Testis (tissue), 2 donors: ENCODE measurements around the gene SEPTIN5.

Source experiments
- CTCF ChIP-seq, 3 experiments: fragments of 450-650 bp in 2 of 3; fragments of 200-600 bp in 1 of 3; sonication (generic) in 1 of 3; IDR thresholded peaks; one replicate each; pipeline ENCODE4 v1.5.1; 2016 to 2019; ENCODE audit warnings: antibody characterized with exemption in 3 of 3, mild to moderate bottlenecking in 2 of 3, moderate library complexity in 1 of 3
- POLR2A ChIP-seq: fragments of 450-650 bp; IDR thresholded peaks from one replicate; pipeline ENCODE4 v1.6.1; 2017; ENCODE audit warnings: antibody characterized with exemption, mild to moderate bottlenecking, moderate library complexity

DNA sequence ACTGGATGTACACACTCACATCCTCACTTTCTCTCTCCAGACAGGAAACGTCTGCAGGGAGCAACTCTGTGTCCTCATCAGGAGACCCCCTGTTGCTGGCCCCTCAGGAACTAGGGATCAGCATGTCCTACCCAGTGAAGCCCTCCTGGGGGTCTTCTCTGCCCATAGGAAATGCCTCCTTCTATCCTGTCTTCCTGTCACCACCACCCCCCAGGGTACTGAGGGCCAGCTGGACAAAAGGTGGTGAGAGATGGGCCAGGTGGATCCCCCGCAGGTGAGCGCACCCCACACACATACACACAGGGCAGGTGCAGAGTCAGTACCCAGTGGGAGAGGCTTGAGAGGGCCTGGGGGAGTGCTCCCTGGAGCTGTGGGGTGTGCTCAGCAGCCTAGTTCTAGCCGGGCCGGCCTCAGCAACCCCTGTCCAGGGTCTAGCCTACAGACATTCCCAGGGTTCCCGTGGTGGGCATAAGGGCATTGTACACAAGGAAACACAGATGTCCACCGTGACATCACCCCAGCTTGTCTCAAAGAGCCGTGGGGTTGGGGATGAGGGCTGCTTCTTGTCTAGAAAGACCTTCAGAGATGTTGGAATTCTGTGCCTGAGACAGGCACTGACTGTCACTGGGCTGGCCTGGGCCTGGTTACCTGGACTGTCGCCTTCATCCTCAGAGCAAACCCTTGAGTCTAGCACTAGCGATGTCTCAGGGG is 18.3 kb downstream of the SEPTIN5 start:
- TF ChIP-seq CTCF (IDR thresholded peaks at IDR 0.05): no peak
- TF ChIP-seq POLR2A: no peak
